ENCODE measurements around the gene LDLRAD4.

LDLRAD4 gene

DNA sequence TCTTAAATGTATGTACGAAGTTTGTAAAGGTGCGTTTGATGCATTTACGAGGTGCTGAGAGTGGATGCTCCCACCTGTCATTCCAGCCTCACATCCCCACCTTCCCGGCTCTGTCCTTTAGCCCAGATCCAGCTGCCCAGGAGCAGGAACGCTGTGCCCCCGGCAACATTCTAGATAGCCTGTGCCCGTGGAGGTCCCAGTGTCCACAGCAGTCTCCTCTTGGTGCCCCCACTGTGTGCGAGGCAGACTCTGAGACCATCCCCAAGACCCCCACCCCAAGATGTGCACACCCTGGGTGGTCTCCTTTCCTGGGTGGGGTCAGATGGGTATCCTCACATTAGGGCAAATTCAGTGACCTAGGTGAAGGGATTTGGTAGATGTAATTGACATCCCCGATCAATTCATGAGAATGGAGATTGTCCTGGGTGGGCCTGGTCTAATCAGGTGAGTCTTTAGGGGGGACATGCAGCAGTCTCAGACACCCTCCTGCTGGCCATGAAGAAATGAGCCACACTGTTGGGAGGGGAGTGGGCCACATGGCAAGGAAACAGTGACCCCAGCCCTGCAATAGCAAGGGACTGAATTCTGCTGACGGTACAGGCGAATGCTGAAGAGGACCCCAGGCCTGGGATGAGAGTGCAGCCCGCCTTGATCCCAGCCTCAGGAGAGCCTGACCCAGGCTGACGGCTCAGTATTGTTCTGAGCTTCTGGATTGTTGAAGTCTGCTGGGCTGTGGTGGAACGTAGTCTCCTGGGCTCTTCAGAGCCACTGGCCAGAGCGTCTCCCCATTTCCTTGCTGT lies 304.5 kb downstream of the LDLRAD4 start:
- DNase-seq (ENCODE audit: low read depth in 2 of 2, low spot score in 1 of 2) = no peak

DNA sequence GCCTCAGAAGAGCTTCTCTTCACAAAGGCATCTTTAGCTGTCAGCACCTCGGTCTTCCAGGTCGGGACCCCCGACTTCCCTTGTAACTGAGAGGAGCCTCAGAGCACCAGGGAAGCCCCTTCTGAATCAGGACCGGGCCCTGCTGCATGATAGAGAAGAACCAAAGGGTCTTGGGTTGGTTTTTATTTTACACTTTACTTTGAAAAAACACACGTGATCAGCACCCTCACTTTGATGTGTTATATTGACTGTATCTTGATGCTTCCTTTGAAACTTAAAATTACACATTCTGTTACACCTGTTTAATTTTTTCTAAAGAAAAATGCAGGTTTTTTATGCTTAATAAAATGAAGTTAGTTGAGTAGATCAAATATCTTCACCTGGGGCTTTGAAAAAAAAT lies 305.5 kb downstream of the LDLRAD4 start:
- DNase-seq (ENCODE audit: low read depth in 2 of 2, low spot score in 1 of 2) = no peak

DNA sequence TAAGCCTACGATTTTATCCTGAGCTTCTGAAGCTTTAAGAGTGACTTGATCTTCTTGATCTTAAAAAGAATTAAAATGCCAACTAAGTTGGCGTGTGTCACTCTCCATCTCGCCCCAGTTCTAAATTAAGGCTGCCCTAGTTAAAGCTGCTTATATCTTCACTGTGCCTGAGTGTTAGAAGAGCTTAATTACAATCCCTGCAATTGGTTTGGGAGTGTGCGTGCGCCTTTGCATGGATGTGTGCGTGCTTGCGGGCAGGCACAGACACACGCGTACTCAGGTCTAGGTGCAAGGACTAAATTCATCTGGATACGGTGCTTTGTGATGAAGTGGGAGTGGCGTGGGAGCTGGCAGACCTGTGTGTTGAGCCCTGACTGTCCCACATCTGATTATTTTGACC lies 306.3 kb downstream of the LDLRAD4 start:
- DNase-seq (ENCODE audit: low read depth in 2 of 2, low spot score in 1 of 2) = no peak

DNA sequence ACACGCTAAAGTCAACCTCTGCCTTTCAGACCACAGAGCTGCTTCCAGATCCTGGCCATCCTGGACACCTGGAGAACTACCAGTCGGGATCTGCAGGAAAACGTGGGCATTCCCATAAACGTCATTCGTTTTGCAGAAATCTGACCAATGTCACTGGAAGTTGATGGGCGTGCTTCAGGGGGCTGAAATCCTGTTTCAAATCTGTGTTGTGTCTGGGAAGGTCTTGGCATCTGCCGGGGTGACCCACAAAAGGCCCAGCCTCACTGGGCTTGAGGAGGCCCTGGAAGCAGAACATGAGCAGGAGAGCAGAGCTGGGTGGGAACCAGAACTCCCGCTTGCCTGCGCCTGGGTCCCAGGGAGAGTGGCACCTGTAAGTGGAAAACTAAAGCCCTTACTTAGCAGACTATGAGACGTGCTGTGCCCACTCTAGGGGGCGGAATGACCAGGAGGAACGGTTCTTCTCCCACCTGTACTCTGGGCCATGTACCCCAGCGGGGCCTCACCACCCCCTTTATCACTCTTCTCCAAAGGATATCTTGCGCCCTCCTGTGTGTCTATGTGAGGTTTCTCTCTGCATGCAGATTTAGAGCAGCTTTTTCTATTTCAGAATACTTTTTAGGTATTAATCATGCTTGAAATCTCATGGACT lies 306.9 kb downstream of the LDLRAD4 start:
- DNase-seq (ENCODE audit: low read depth in 2 of 2, low spot score in 1 of 2) = no peak

DNA sequence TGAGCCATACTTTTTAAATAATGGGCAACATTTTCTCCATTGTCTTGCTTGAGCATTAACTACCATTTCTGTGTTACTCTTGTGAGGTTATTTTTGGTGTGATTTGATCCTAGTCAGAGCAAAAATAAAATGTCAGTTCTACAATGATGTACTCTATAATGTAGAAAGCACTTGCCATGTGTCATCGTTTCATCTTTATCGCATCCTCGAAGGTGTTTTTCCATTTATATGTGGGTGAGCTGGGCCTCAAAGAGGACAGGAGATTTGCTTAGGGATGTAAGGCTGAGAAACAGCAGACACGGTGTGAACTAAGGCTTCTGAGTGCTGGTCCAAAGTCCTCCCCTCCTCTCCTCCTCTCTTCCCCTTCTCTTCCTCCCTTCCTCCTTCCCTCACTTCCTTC lies 308.0 kb downstream of the LDLRAD4 start:
- DNase-seq (ENCODE audit: low read depth in 2 of 2, low spot score in 1 of 2) = no peak

DNA sequence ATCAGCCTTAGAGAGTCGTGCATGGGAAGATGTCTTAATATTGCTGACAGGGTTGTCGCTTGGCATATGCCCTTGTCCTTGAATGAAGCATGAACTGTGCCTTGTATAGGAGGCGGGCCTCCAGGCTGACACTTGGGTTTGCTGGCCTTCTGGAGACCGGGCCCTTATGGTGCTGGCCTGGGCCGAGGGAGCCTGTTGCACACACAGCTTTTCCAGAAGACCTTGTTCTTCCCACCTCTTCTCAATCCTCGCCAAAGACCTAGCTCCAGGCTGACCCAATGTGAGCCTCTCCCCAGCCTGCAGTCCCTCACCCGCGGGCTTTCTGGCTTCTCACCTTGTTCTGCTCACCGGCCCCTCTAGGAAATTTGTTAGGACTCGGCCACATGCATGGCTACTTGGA lies 308.7 kb downstream of the LDLRAD4 start:
- DNase-seq (ENCODE audit: low read depth in 2 of 2, low spot score in 1 of 2) = no peak

DNA sequence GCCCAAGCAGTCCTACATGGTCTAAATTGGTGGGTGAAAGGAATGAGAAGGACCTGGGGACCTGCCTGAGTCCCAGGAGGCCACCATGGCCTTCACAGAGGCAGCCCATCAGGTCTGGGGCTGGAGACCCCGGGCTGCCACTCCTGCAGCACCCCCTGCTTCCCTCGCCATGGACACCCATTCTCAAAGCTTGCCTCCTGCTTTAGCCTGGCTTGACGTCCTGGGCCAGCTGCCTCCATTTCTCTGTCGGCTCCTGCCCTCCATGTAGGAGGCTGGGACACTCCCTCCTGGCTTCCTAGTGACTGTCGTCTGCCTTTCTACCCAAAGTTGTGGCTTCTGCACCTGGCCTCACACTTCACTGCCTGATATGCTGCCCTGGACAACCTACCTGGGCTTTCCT lies 309.2 kb downstream of the LDLRAD4 start:
- no peak for DNase-seq (ENCODE audit: low read depth in 2 of 2, low spot score in 1 of 2)

DNA sequence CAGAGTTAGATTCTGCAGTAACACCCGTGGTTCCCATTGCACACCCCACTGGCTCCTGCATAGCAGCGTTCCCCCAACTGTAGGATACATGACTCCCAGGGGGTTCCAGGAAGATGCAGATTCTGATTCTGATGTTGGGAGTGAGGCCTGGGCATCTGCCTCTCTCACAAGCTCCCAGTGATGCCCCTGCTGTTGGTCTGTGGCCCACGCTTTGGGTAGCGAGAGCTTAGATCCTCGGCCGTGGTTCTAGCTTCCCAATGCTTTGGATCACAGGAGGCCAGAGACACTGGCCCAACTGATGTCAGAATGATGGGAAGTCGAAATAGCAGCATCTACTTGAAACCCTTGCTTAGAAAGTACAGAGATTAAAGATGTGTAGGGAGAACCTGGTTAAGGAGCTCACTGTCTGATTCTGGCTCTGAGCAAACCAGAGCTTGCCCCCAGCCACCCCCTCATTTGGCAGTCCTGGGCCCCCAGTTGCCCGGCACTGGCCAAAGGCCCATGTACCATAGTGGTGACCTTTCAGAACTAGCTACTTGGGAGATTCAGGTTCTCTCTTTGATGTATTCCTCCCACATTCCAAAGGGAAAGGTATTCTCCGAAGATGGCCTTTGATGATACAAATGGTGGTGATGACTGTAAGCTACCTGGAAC lies 310.3 kb downstream of the LDLRAD4 start:
- no peak for DNase-seq (ENCODE audit: low read depth in 2 of 2, low spot score in 1 of 2)

DNA sequence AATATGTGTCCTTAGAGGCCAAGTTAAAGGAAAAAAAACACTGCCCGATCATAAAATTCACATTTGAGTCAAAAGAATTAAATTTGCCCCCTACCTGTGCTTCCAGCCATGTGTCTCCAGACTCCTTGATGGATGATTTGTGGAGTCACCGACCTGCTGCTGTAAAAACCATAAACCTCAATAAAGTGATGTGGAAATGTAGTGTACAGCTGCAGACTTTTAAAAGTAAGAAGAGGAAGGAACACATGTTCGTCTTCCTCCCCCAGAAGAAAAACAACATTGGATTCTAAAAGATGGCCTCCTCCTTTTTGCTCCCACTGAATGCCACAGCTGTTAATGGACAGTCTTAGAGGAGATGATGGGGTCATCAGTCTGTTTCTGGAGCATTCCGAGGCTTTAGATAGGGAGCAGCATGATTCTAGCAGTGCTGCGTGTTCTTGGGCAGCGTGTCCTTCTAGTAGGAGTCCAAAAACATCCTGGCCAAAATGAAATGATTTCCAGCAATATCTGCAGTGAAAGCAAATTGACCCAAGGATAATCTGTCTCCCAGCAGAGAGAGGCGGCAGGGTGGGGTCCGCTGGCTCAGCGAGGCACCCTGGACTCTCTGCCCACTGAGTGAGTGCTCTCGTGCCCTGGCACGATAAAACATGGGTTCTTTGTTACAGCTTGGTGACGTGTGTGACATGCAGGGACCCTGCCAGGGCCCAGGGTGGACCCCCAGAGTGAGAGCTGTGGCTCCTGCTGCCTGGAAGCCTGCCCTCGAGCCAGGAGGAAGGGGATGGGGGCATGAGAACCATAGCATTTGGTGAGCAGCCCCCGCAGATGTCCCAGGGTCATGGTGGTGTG lies 311.7 kb downstream of the LDLRAD4 start:
- no peak for DNase-seq (ENCODE audit: low read depth in 2 of 2, low spot score in 1 of 2)

DNA sequence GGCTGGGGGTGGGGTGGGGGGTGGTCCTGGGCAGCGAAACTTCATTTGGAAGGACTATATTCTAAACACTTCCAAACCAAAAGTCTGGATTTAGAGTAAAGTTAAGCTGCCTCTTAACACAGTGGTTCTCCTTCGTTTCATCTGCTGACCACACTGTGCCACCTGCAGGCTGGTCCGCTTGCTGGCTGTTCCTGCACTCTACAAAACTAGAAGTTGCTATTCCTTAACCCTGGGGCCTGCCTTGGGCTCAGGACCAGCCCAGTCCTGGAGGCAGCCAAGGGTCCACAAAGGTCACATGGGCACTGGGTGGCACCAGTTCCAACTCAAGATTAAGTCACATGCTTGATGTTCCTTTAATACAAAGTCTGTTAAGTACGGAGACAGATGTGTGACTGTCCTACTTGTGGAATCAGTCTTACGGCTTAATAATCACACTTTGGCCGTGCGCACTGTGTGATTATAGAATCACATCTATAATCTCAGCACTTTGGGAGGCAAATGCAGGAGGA lies 312.4 kb downstream of the LDLRAD4 start:
- DNase-seq (ENCODE audit: low read depth in 2 of 2, low spot score in 1 of 2) = no peak

DNA sequence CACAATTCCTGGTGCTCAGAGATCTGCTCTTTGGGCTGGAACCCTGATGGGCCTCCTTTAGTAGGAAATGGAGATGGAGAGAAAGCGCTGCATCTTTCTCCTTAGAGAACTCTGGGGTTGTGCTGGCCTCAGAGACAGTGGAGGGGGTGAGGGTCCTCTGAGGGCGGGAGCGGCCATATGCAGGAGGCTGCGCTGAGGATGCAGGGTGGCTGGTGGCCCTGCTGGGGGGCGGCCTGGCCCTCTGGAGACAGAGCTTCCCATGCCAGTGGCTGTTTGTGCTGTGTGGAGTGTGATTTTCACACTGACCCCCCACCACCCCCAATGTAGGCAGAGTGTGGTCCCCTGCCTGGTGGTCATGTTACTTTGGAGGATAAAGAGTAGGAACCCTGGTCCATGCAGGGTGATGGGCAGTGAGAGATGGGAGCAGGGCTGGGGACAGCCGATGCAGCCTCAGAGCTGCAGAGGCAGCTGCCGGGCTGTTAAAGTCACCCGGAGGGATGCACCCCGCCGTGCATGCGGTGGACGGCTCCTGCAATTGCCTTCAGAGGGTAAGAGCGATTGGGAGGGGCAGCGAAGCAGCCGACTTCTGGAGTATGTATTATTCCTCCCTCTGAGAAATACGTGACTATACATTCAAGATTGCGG lies 313.2 kb downstream of the LDLRAD4 start:
- DNase-seq (ENCODE audit: low read depth in 2 of 2, low spot score in 1 of 2) = no peak

DNA sequence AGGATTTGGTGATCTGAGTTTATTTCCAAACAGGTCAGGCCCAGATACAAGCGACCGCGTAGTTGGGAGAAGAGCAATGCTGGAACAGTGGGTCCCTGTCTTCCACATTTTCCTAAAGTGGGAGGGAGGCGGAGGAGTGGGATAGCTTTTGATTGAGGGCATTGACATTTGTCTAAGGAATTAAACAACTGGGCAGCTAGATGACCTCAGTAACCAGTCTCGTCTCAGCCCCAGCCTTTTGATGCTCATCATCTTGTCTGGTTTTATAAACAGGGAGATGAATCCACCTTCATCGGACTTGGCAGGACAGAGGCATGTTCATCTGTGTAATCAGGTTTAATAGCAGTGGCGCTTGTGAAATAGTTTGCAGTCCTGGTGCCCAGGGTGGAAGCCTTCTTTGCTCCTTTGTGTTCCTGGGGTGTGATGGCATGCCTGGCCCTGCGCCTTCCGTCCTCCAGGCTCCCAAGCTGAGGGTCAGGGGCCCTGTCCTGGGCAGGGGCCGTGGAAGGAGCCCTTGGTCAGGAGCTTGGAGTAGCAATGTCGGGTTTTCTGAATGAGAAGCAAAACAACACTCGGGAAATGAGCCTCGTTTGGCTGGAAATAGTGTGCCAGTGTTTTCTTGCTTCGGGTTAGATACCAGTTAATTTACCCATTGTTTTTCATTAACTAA lies 314.0 kb downstream of the LDLRAD4 start:
- no peak for DNase-seq (ENCODE audit: low read depth in 2 of 2, low spot score in 1 of 2)

DNA sequence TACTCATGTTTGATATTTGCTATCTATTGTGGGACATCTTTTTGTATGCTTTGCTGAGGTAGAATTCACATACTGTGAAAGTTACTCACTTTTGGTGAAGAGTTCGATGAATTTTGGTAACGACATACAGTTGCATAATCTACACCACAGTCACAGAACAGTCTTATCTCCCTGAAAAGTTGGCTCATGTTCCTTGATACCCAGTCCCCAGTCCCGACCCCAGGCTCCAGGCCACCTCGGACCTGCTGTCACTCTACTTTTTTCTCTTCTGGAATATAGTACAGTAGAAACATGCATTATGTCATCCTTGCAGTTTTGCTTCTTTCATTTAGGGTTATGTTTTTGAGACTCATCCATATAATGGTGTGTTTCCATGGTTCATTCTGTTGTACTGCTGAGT lies 316.1 kb downstream of the LDLRAD4 start:
- no peak for DNase-seq (ENCODE audit: low read depth in 2 of 2, low spot score in 1 of 2)

DNA sequence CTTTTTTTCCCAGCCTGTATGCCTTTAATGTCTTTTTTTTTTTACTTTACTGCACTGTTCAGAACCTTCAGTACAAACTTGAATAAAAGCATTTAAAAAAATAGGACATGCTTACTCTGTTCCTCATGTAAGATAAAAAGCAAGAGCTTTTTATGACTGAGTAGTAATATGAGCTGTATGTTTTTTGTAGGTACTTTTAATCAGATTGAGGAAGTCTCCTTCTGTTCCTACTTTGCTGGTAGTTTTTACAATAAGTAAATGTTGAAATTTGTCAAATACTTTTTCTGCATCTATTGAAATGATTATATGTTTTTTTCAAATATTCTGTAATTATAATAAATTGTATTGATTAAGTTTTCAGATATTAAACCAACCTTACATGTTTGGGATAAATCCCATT lies 318.0 kb downstream of the LDLRAD4 start:
- DNase-seq (ENCODE audit: low read depth in 2 of 2, low spot score in 1 of 2) = no peak

DNA sequence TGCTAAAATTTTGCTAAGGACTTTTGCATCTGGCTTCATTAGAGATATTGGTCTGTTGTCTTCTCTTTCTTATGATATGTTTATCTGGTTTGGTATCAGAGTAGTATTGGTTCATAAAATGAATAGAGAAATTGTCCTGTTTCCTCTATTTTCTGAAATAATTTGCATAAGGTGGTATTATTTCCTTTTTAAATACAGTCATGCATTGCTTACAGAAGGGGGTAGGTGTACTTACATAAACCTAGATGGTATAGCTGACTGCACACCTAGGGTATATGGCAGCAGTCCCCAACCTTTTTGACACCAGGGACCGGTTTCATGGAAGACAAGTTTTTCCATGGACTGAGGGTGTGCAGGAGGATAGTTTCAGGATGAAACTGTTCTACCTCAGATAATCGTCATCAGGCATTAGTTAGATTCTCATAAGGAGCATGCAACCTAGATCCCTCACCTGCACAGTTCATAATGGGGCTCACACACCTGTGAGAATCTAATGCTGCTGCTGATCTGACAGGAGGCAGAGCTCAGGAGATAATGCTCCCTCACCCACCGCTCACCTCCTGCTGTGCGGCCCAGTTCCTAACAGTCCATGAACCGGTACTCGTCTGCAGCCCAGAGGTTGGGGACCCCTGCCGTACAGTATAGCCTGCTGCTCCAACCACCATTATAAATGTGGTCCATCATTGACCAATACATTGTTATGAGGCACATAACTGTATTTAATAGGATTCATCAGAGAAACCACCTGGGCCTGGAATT lies 318.6 kb downstream of the LDLRAD4 start:
- no peak for DNase-seq (ENCODE audit: low read depth in 2 of 2, low spot score in 1 of 2)

DNA sequence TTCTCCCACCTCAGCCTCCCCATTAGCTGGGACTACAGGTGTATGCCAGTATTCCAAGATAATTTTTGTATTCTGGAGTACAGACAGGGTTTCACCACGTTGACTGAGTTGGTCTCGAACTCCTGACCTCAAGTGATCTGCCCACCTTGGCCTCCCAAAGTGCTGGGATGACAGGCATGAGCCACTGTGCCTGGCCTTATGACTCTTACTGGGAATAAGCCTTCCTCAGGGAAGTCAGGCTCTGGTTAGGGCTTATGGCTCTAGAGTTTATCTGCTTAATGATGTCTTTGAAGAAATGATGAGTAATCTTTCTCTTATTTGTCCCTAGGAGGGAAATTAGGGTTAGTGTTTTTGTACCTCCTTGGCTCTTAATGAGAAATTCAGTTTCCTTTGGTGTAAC lies 320.1 kb downstream of the LDLRAD4 start:
- DNase-seq (ENCODE audit: low read depth in 2 of 2, low spot score in 1 of 2) = no peak

DNA sequence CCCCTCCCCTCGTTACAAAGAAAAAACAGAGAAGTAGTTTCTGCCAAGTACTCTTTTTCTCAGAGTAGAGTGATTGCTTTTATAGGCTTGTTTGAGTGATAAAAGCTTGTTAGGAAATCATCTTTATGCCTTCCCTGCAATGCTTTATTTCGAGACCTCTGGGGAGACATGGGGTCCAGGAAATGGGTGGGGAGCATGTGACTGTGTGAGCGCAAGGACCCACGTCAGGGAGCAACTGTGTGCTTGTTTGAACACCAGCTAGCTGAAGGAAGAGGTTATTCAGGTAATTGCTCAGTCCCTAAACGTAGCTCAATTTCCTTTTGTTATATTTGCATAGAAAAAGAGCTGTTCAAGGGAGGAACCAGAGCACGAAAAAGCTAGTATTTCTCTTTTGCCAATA lies 320.5 kb downstream of the LDLRAD4 start:
- no peak for DNase-seq (ENCODE audit: low read depth in 2 of 2, low spot score in 1 of 2)

DNA sequence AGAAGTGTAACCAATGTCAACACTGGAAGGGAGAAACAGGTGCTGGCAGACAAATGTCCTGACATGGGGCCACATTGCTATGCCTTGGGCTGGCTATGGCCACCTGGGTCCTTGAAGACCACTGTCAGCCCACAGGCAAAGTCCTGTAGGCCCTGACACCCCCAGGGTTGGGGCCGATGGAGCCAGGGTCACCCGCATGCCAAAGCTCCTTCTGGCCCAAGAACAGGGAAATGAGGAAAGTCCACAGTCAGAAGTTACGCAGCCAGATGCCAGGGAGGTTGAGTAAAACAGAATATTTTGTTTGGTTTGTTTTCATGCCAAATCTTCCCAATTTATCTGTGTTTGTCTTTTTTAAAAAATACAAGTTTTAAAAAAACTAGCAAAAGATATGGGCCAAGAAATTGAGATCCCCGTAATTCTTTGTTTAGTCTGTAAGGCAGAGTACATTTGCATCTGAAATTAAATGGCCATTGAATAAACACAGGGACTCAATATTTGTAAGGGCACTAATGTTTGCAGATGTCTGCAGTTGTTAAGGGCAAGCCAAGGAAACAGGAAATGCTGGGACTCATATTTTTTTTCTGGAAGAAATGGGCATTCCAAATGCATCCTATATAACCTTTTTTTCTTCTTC lies 321.4 kb downstream of the LDLRAD4 start:
- DNase-seq (ENCODE audit: low read depth in 2 of 2, low spot score in 1 of 2) = no peak

Measured in stimulated activated CD8-positive, alpha-beta memory T cell treated with anti-CD3 and anti-CD28 coated beads, Interleukin-4, amount 100 ng/mL, for 4 hours (primary cell).